Erythroblast (primary cell): Measurements from ENCODE around the gene SLAMF1.

Source experiments
- GATA1 ChIP-seq: IDR thresholded peaks from 2 replicates; pipeline ENCODE4 v1.6.1; 2011; ENCODE audit warnings: low read depth, mild to moderate bottlenecking, control low read depth, low read length, moderate library complexity
- POLR2A ChIP-seq: IDR thresholded peaks from 2 replicates; pipeline ENCODE4 v1.6.1; 2011; ENCODE audit warnings: mild to moderate bottlenecking, low read length

- TF ChIP-seq POLR2A (no peak), GATA1 (no peak)
These were observed 4.6 kb downstream of the SLAMF1 start for GRCh38 chr1:160642281-160642644.
